ENCODE results near the gene RHBDL1. TPM values are rescaled to one million over a fixed set of nuclear protein-coding genes. Genes with fewer than 3 reads are reported as not detected.

Gene RHBDL1
- polyA plus RNA-seq, 1 donor from 2014 or later = 7.2 TPM

DNA sequence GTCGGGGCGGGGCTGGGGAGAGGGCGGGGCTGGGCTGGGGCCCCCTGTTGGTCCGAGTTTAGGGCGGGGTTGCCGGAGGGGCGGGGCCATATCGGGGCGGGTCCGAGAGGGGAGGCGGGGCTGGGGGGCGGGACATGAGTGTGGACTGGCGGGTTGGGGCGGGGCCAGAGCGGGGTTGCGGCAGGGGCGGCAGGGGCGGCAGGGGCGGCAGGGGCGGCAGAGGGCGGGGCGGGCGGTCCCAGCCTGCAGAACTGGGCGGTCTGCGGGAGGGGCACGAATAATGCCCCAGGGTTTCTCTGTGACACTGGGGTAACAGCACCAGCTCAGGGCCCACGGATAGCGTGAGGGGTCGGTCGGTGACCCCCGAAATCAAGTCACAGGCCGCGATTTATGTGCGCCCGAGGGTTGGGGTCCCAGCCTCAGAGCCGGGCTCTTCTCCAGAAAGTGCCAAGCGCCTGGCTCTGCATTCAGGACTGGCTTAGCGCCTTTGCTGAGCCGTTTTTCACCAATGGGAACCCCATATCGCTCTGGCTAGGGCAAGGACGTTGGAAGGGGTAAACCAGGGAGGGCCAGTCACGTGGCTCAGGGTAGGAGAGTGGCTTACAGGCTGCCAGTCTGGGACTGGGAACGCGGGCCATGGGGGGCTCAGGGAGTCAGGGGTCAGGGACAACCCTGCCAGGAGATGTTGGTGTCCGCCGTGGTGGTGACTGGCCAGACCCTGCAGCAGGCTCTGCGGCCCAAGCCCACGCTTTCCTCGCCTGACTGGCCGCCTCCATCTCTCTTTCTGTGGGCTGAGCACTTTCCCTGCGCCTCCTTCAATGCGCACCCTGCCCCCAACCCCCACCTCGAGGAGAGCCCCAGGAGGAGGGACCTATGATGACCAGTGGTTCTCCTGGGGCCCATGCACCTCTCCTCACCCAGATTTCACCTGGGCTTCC, 38.1 kb upstream of the RHBDL1 start:
- TF ChIP-seq TAF1 (IDR thresholded peaks at IDR 0.05; ENCODE audit: low read depth) (no peak), RAD21 (conservative IDR thresholded peaks at IDR 0.05) (no peak)
- TF ChIP-seq, protein P1, sequence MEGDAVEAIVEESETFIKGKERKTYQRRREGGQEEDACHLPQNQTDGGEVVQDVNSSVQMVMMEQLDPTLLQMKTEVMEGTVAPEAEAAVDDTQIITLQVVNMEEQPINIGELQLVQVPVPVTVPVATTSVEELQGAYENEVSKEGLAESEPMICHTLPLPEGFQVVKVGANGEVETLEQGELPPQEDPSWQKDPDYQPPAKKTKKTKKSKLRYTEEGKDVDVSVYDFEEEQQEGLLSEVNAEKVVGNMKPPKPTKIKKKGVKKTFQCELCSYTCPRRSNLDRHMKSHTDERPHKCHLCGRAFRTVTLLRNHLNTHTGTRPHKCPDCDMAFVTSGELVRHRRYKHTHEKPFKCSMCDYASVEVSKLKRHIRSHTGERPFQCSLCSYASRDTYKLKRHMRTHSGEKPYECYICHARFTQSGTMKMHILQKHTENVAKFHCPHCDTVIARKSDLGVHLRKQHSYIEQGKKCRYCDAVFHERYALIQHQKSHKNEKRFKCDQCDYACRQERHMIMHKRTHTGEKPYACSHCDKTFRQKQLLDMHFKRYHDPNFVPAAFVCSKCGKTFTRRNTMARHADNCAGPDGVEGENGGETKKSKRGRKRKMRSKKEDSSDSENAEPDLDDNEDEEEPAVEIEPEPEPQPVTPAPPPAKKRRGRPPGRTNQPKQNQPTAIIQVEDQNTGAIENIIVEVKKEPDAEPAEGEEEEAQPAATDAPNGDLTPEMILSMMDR (IDR thresholded peaks at IDR 0.05; ENCODE audit: poor library complexity, severe bottlenecking) = no peak
- H3K4me3 ChIP-seq (ENCODE audit: low read length) = peak overlapping the region; percentile 94
- peak overlapping the region; percentile 93 for H3K27ac ChIP-seq (ENCODE audit: low read length)
- H2AFZ ChIP-seq (ENCODE audit: low read depth, low read length) = no peak overlapping the region
- H3K9me2 ChIP-seq (ENCODE audit: insufficient read depth, low read length) = no peaks in the 10 kb centered on the region
- H3K27me3 ChIP-seq (ENCODE audit: insufficient read depth, low read depth, low read length) = no peaks in the 10 kb centered on the region
- H3K9me3 ChIP-seq (ENCODE audit: low read length) = no peaks in the 10 kb centered on the region
- H3K9ac ChIP-seq (ENCODE audit: low read length) = peak overlapping the region; percentile 87
- H3K36me3 ChIP-seq (ENCODE audit: insufficient read depth, low read length) = no peaks in the 10 kb centered on the region
- no peaks in the 10 kb centered on the region for H4K20me1 ChIP-seq (ENCODE audit: insufficient read depth)
- H3K4me2 ChIP-seq (ENCODE audit: low read length) = peak overlapping the region; percentile 7
- no peaks in the 10 kb centered on the region for H3F3A ChIP-seq (ENCODE audit: insufficient read depth, low read length, poor library complexity, severe bottlenecking)
- H3K79me2 ChIP-seq (replicated peaks; ENCODE audit: insufficient read depth, low read length) = no peaks in the 10 kb centered on the region

DNA sequence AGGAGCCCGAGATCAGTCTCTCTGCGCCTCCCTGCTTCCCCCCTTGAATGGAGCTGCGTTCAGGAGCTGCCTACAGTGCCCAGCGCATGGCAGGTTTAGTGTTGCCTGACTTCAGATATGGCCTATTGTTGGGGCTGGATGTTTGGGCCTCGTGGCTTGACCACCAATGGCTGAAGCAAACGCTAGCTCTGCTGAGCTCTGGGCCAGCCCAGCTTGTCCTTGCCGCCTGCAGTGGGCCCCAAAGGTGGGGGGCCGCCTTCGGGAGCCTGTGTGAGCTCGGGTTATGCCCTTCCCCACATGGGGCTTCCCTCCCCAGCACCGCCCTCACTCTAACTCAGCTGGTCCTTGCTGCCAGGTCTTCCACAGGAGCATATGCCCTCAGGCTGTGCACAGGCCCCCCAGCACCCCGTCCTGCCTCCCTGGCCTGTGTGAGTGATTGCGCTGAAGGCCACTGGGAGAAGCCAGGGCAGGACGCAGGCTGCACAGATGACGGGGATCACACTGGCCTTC, 37.4 kb upstream of the RHBDL1 start:
- H3F3A ChIP-seq (ENCODE audit: insufficient read depth, low read length, poor library complexity, severe bottlenecking) = no peaks in the 10 kb centered on the region
- H3K9ac ChIP-seq (ENCODE audit: low read length) = no peak overlapping the region

More for the DNA sequence above, 37.4 kb upstream of the RHBDL1 start:
- H3K27ac ChIP-seq (ENCODE audit: low read length) = no peak overlapping the region
- no peaks in the 10 kb centered on the region for H3K9me2 ChIP-seq (ENCODE audit: insufficient read depth, low read length)
- H3K79me2 ChIP-seq (replicated peaks; ENCODE audit: insufficient read depth, low read length) = no peaks in the 10 kb centered on the region
- no peaks in the 10 kb centered on the region for H3K27me3 ChIP-seq (ENCODE audit: insufficient read depth, low read depth, low read length)
- TF ChIP-seq, protein P1 (IDR thresholded peaks at IDR 0.05; ENCODE audit: poor library complexity, severe bottlenecking) = no peak
- TF ChIP-seq MXI1 (conservative IDR thresholded peaks at IDR 0.05; ENCODE audit: poor library complexity, severe bottlenecking) (no peak), EZH2 (IDR thresholded peaks at IDR 0.05; ENCODE audit: borderline replicate concordance, insufficient read depth, low read length, poor library complexity, severe bottlenecking) (no peak), SMC3 (conservative IDR thresholded peaks at IDR 0.05; ENCODE audit: poor library complexity) (no peak), POLR2AphosphoS5 (IDR thresholded peaks at IDR 0.05) (no peak), RAD21 (conservative IDR thresholded peaks at IDR 0.05) (no peak), EP300 (conservative IDR thresholded peaks at IDR 0.05; ENCODE audit: poor library complexity, severe bottlenecking) (no peak), TAF1 (IDR thresholded peaks at IDR 0.05; ENCODE audit: low read depth) (no peak)
- TF ChIP-seq, protein P2, sequence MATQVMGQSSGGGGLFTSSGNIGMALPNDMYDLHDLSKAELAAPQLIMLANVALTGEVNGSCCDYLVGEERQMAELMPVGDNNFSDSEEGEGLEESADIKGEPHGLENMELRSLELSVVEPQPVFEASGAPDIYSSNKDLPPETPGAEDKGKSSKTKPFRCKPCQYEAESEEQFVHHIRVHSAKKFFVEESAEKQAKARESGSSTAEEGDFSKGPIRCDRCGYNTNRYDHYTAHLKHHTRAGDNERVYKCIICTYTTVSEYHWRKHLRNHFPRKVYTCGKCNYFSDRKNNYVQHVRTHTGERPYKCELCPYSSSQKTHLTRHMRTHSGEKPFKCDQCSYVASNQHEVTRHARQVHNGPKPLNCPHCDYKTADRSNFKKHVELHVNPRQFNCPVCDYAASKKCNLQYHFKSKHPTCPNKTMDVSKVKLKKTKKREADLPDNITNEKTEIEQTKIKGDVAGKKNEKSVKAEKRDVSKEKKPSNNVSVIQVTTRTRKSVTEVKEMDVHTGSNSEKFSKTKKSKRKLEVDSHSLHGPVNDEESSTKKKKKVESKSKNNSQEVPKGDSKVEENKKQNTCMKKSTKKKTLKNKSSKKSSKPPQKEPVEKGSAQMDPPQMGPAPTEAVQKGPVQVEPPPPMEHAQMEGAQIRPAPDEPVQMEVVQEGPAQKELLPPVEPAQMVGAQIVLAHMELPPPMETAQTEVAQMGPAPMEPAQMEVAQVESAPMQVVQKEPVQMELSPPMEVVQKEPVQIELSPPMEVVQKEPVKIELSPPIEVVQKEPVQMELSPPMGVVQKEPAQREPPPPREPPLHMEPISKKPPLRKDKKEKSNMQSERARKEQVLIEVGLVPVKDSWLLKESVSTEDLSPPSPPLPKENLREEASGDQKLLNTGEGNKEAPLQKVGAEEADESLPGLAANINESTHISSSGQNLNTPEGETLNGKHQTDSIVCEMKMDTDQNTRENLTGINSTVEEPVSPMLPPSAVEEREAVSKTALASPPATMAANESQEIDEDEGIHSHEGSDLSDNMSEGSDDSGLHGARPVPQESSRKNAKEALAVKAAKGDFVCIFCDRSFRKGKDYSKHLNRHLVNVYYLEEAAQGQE (IDR thresholded peaks at IDR 0.05; ENCODE audit: borderline replicate concordance) = no peak
- H4K20me1 ChIP-seq (ENCODE audit: insufficient read depth) = no peaks in the 10 kb centered on the region
- no peak overlapping the region for H2AFZ ChIP-seq (ENCODE audit: low read depth, low read length)
- no peak overlapping the region for H3K4me3 ChIP-seq (ENCODE audit: low read length)
- H3K9me3 ChIP-seq (ENCODE audit: low read length) = no peaks in the 10 kb centered on the region
- H3K36me3 ChIP-seq (ENCODE audit: insufficient read depth, low read length) = no peaks in the 10 kb centered on the region
- H3K4me2 ChIP-seq (ENCODE audit: low read length) = no peak overlapping the region
